Common myeloid progenitor, CD34-positive (primary cell): ENCODE measurements around the gene CDH12.
"Not testable (repeated sequence)": the region's sequence is repeated elsewhere in the genome, so short reads cannot be mapped to it uniquely, and the experiment has no call there.

Source experiments
- CTCF ChIA-PET: fragments of 350-600 bp; sonication (Branson Sonifier 250); formaldehyde crosslinking; loops from one replicate; lab custom pipeline; 2021; ENCODE audit warnings: antibody characterized with exemption; lab: Charles Lee
- POLR2A ChIA-PET: fragments of 350-600 bp; sonication (Branson Sonifier 250); formaldehyde crosslinking; loops from one replicate; lab custom pipeline; 2021; ENCODE audit warnings: antibody characterized with exemption; lab: Charles Lee
- DNase-seq, 3 donors: peaks; one replicate each; pipeline versions ENCODE4 v3.0.0 to v3.0.0-alpha.2; 2013
- H3K27ac ChIP-seq, 2 experiments: 1 replicate in 1 of 2; 2 replicates in 1 of 2; pipeline ENCODE4 v1.7.0; 2013; ENCODE audit warnings: inconsistent platforms in 2 of 2, low read length in 2 of 2, mild to moderate bottlenecking in 2 of 2, low read depth in 1 of 2, moderate library complexity in 1 of 2; ENCODE audit not compliant: severe bottlenecking in 2 of 2, insufficient read depth in 1 of 2, poor library complexity in 1 of 2
- H3K27me3 ChIP-seq, 5 experiments: replicated peaks in 2 of 5; 1 replicate in 3 of 5; 2 replicates in 2 of 5; pipeline versions ENCODE4 v1.6.1 to v1.7.0; 2013; ENCODE audit warnings: low read length in 4 of 5, mild to moderate bottlenecking in 2 of 5, moderate library complexity in 2 of 5, inconsistent platforms in 1 of 5; ENCODE audit not compliant: insufficient read depth in 5 of 5, control insufficient read depth in 4 of 5
- H3K36me3 ChIP-seq, 4 experiments: 1 replicate in 2 of 4; 2 replicates in 2 of 4; pipeline versions ENCODE4 v1.6.1 to v1.7.0; 2013; ENCODE audit warnings: low read length in 3 of 4, control low read depth in 1 of 4, mild to moderate bottlenecking in 1 of 4; ENCODE audit not compliant: control insufficient read depth in 4 of 4, insufficient read depth in 4 of 4
- H3K4me1 ChIP-seq, 4 experiments: 1 replicate in 3 of 4; 2 replicates in 1 of 4; pipeline versions ENCODE4 v1.6.1 to v1.7.1; 2013; ENCODE audit warnings: low read length in 3 of 4, mild to moderate bottlenecking in 3 of 4, control low read depth in 1 of 4, inconsistent platforms in 1 of 4, moderate library complexity in 1 of 4; ENCODE audit not compliant: control insufficient read depth in 4 of 4, insufficient read depth in 4 of 4; ENCODE audit errors: control extremely low read depth in 1 of 4
- H3K4me3 ChIP-seq, 7 experiments: 1 replicate in 4 of 7; 2 replicates in 3 of 7; pipeline versions ENCODE4 v1.5.1 to v1.7.0; 2013; ENCODE audit warnings: mild to moderate bottlenecking in 7 of 7, low read length in 6 of 7, moderate library complexity in 6 of 7, inconsistent platforms in 2 of 7, low read depth in 2 of 7, control low read depth in 1 of 7; ENCODE audit not compliant: insufficient read depth in 4 of 7, control insufficient read depth in 1 of 7; ENCODE audit errors: extremely low read depth in 1 of 7
- H3K9me3 ChIP-seq, 5 experiments: 1 replicate in 4 of 5; 2 replicates in 1 of 5; pipeline versions ENCODE4 v1.6.1 to v1.7.1; 2013; ENCODE audit warnings: low read length in 4 of 5, mild to moderate bottlenecking in 2 of 5, inconsistent platforms in 1 of 5, low read depth in 1 of 5, moderate library complexity in 1 of 5; ENCODE audit not compliant: control insufficient read depth in 4 of 5, insufficient read depth in 2 of 5; ENCODE audit errors: control extremely low read depth in 1 of 5
- WGBS: methylation state at CpG from one replicate; pipeline ENCODE4 v1.1.5; 2013; ENCODE audit not compliant: insufficient coverage; 5-methylcytosine and 5-hydroxymethylcytosine counted together

CDH12 gene

DNA sequence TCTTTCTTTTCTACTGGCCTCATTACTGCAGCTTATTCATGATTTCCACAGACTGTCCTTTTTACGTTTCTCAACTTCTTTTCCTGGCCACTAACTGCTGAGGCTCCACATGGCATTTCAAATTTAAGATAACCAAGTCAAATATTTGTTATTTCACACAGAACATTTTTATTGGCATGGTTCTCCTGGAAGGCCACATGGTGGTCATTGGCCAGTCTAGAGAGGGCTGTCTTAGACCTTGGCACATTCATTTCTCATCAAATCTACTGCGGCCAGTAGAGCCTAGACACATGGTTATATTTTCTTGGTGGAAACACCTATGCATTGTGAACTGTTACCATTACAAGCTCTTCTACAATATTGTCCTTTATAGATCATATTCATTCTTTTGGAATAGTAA is 644.7 kb downstream of the CDH12 start:
- DNase-seq, H3K4me1 ChIP-seq, H3K4me3 ChIP-seq, H3K27me3 ChIP-seq, POLR2A ChIA-PET, H3K36me3 ChIP-seq, H3K9me3 ChIP-seq, H3K27ac ChIP-seq, CTCF ChIA-PET: not testable (repeated sequence)
- 90% methylated on average over 1 of the region's 2 CpGs for WGBS

GRCh38 chr5:22188651-22189050 is 664.5 kb downstream of the CDH12 start:
- H3K4me1 ChIP-seq, H3K9me3 ChIP-seq, POLR2A ChIA-PET, DNase-seq, H3K27me3 ChIP-seq, H3K27ac ChIP-seq, H3K4me3 ChIP-seq, CTCF ChIA-PET, H3K36me3 ChIP-seq: not testable (repeated sequence)
- no CpG with 5 or more reads among the region's 2 CpGs for WGBS

DNA sequence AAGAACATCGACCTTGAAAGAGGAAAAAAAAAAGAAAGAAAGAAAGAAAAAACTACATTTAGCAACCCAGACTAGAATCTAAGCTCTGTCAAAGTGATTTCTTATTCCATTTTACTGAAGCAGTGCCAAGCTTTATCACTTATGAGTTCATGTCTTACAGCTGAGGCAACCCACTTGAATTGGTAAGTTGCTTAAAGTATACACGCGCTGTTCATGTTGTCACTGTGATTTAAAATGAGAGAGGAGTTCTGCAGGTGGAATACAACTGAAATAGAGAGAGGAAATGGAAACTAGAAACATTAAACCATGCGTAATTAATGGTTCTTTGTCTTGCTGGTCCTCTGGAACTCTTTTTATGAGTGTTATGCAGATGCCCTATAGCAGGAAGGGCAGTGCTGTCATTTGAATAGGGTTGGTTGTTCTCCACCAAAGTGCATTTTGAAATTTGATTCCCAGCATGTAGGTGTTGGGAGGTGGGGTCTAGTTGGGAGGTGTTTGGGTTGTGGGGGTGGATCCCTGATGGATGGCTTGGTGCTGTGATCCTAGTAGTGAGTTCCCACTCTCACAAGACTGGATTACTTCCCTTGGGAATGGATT is 665.4 kb downstream of the CDH12 start:
- H3K4me3 ChIP-seq, POLR2A ChIA-PET, H3K36me3 ChIP-seq, H3K27ac ChIP-seq, DNase-seq, CTCF ChIA-PET, H3K27me3 ChIP-seq, H3K4me1 ChIP-seq, H3K9me3 ChIP-seq: not testable (repeated sequence)
- WGBS, result 86% methylated on average over 2 of the region's 4 CpGs

DNA sequence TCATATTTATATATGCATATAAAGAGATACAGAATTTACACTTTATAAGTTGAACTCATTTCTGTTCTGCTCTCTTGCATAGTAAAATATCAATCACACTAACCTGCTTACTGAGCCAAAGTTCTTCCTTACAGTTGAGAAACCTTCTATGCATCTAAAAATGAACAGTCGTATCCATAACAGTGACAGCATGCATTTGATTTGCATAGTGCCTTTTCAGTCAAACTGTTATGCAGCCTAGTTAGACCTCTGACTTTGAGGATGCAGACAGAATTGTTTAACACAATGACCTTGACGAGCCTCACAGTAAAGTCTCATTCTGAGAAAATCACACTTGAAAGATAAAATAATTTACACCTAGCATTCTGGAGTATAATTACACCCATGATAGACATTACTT is 683.9 kb downstream of the CDH12 start:
- CTCF ChIA-PET, H3K9me3 ChIP-seq, H3K27me3 ChIP-seq, H3K36me3 ChIP-seq, POLR2A ChIA-PET, H3K4me1 ChIP-seq, DNase-seq, H3K4me3 ChIP-seq, H3K27ac ChIP-seq: not testable (repeated sequence)
- WGBS, result no CpG with 5 or more reads among the region's 2 CpGs

DNA sequence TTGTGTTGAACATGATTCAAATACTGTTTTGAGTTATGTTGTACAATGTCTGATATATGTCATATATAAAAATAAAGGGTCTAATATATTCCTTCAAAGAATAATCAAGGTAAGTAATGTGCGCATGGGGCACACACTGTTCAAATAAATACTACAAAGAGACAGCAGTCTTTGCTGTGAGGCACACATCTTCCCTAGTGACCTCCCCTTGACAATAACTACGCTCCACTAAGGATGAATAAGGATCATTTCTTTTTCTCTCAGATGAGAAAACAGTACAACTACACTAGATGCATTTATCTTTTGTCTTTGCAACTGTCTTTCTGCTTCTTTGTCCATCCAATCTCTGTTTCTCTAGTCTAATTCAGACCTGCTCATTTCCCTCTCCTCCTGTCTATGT is 684.4 kb downstream of the CDH12 start:
- H3K4me3 ChIP-seq, H3K27ac ChIP-seq, CTCF ChIA-PET, DNase-seq, H3K4me1 ChIP-seq, POLR2A ChIA-PET, H3K9me3 ChIP-seq, H3K36me3 ChIP-seq, H3K27me3 ChIP-seq: not testable (repeated sequence)
- WGBS, result no CpG with 5 or more reads among the region's 2 CpGs

- H3K36me3 ChIP-seq, H3K27me3 ChIP-seq, POLR2A ChIA-PET, H3K4me1 ChIP-seq, DNase-seq, H3K27ac ChIP-seq, H3K4me3 ChIP-seq, CTCF ChIA-PET, H3K9me3 ChIP-seq: not testable (repeated sequence)
- WGBS, result 57% methylated on average over 1 of the region's 2 CpGs
Observed at GRCh38 chr5:22165931-22166330, 687.2 kb downstream of the CDH12 start.

DNA sequence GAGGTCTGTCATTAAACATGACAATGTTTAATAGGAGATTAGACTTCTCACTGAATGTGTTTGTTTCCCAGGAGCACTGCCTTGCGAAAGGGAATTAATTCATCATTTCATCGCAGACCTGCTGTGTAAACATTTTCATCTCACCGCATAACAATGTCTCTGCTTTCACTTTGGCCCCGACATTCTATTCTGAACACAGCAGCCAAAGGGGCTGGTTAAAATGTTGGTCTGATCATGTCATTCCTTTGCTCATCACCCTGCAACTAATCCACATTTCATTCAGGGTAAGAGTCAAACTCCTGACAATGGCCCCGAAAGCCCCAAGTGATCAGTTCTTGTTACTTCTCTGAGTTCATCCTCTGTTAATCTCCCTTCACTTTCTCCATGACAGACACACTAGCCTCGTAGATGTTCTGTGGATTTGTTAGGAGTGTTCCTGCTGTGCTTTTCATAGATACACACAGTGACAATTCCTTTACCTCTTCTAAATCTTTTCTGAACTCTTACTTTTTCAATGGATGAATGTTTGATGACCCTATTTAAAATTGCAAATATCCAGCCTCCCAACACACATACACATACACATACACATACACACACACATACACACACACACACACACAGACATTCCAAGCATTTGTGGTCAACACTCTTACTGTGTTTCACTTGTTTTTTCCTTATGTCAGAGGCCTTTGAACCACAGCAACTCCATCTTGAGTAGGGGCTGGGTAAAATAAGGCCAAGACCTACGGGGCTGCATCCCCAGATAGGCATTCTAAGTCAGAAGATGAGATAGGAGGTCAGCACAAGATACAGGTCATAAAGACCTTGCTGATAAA is 688.0 kb downstream of the CDH12 start:
- H3K27ac ChIP-seq, POLR2A ChIA-PET, H3K4me1 ChIP-seq, CTCF ChIA-PET, H3K27me3 ChIP-seq, DNase-seq, H3K4me3 ChIP-seq, H3K36me3 ChIP-seq, H3K9me3 ChIP-seq: not testable (repeated sequence)
- 100% methylated on average over 1 of the region's 7 CpGs for WGBS
